Activated CD4-positive, alpha-beta T cell treated with anti-CD3 and anti-CD28 coated beads, Interleukin-2, amount 50 U/mL, for 4 hours (primary cell): ENCODE measurements around the gene BAIAP2L1.

Source experiments
- DNase-seq, 2 experiments: peaks; one replicate each; pipeline ENCODE4 v3.0.0-alpha.2; 2020

Gene BAIAP2L1

GRCh38 chr7:98257701-98258100 lies 143.2 kb downstream of the BAIAP2L1 start:
- DNase-seq = no peak

GRCh38 chr7:98256431-98256830 lies 144.5 kb downstream of the BAIAP2L1 start:
- no peak for DNase-seq

GRCh38 chr7:98254951-98255610 lies 145.8 kb downstream of the BAIAP2L1 start:
- DNase-seq = no peak

GRCh38 chr7:98254516-98254915 lies 146.4 kb downstream of the BAIAP2L1 start:
- no peak for DNase-seq

GRCh38 chr7:98252425-98253054 lies 148.3 kb downstream of the BAIAP2L1 start:
- no peak for DNase-seq

- DNase-seq = peak; percentile 66 to 69
Measured at GRCh38 chr7:98251601-98252424, 149.1 kb downstream of the BAIAP2L1 start, which contains the start of gene TECPR1. TECPR1 (minus strand) TSS chr7:98252232; CDS start chr7:98246146, 6,086 bp downstream.

GRCh38 chr7:98251231-98251600 lies 149.7 kb downstream of the BAIAP2L1 start:
- peak; percentile 5 to 8 for DNase-seq

- DNase-seq = peak in 1 of 2 experiments; percentile 20
Measured at GRCh38 chr7:98250789-98251188, 150.1 kb downstream of the BAIAP2L1 start.

GRCh38 chr7:98249106-98249505 lies 151.8 kb downstream of the BAIAP2L1 start:
- no peak for DNase-seq

- DNase-seq = no peak
Measured at GRCh38 chr7:98248156-98248555, 152.7 kb downstream of the BAIAP2L1 start.

- no peak for DNase-seq
Measured at GRCh38 chr7:98244871-98245270, 156.0 kb downstream of the BAIAP2L1 start.

GRCh38 chr7:98242934-98243333 lies 158.0 kb downstream of the BAIAP2L1 start:
- DNase-seq = no peak

GRCh38 chr7:98242342-98242741 lies 158.5 kb downstream of the BAIAP2L1 start:
- no peak for DNase-seq

- no peak for DNase-seq
Measured at GRCh38 chr7:98241674-98242241, 159.1 kb downstream of the BAIAP2L1 start.
